Measurements from ENCODE around the gene CA10.

Gene CA10

DNA sequence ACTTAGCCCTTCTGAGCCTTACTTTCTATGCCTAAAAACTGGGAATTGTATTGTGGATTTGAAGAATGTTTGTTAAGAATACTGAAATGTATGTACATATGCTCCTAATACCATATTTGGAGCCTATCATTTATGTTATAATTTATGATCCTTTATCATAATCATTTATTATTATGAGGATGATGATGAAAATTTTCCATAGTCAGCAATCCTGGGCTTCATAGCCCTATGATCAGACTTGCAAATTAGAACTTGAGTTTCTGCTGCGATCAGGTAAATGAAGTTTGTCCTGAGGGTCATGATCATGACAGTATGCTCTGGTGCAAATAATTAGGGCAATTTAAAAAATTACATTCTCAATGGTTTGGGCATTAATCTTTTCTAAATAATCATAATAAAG, 147.4 kb downstream of the CA10 start:
- DNase-seq (ENCODE audit: low spot score), result no peak
- TF ChIP-seq, protein P1, sequence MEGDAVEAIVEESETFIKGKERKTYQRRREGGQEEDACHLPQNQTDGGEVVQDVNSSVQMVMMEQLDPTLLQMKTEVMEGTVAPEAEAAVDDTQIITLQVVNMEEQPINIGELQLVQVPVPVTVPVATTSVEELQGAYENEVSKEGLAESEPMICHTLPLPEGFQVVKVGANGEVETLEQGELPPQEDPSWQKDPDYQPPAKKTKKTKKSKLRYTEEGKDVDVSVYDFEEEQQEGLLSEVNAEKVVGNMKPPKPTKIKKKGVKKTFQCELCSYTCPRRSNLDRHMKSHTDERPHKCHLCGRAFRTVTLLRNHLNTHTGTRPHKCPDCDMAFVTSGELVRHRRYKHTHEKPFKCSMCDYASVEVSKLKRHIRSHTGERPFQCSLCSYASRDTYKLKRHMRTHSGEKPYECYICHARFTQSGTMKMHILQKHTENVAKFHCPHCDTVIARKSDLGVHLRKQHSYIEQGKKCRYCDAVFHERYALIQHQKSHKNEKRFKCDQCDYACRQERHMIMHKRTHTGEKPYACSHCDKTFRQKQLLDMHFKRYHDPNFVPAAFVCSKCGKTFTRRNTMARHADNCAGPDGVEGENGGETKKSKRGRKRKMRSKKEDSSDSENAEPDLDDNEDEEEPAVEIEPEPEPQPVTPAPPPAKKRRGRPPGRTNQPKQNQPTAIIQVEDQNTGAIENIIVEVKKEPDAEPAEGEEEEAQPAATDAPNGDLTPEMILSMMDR (IDR thresholded peaks at IDR 0.05; ENCODE audit: extremely low read depth, missing control alignments), result no peak

DNA sequence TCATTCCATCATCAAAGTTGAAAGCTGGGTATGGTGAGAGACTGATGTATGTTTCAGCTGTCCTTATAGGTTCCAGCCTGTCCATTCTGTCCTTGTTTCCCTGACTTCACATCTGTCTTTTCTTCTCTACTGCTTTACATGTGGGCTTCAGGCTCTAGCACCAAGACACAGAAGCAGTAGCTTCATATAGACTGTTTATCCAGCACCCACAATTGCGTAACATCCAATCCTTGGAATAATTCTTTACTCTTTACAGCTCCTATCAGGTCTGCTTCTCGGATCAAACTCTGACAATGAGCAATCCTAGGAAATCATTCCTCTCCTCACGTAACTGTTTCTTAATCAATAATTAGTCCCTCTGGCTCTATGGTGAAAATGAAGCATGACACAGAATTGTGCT, 158.9 kb downstream of the CA10 start:
- no peak for DNase-seq (ENCODE audit: low spot score)
- TF ChIP-seq, protein P1 (IDR thresholded peaks at IDR 0.05; ENCODE audit: extremely low read depth, missing control alignments), result no peak

DNA sequence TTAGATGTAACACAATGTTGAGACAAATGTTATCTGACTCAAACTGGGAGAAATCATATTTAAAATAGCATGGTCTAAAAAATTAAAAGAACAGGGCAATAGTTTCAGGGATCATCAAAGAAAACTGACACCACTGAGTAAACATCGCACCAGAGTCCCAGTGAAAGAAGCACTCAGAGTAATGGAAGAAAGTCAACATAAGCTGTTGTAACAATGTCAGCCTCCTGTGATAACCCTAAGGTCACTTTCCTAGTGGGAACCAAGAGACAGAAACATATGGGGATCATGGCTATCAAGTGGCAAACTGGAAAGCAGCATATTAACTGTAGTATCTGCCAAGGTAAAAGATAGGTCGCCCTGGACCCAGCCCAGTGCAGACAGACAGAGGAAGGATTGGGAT, 160.8 kb downstream of the CA10 start:
- no peak for DNase-seq (ENCODE audit: low spot score)
- TF ChIP-seq, protein P1 (IDR thresholded peaks at IDR 0.05; ENCODE audit: extremely low read depth, missing control alignments), result no peak

DNA sequence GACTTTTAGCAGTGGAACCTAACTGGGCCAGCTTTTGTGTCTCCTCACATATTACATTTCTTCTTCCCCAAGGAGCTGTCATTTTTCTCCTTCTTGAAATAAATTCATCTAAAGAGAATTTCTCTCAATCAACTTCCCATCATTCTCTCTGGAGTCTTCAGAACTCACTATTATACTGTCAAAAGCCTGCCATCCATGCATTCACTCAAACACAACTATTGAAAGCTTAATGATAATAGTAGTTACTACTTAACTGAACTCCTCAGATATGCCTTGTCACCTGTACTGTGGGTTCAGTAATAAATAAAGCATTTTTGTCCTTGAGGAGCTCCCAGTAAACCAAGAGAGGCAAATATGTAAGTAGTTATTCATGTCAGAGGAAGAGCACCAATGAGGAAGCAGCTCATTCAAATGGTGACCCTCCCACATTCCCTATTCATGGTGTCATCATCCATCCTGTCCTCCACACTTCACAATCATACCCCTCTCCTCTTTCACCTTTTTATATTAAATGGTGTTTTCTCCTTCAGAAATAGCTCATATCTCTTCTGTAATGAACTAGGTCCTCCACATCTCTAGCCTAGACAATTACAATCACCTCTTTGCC, 162.6 kb downstream of the CA10 start:
- DNase-seq (ENCODE audit: low spot score), result no peak
- TF ChIP-seq, protein P1 (IDR thresholded peaks at IDR 0.05; ENCODE audit: extremely low read depth, missing control alignments), result no peak

DNA sequence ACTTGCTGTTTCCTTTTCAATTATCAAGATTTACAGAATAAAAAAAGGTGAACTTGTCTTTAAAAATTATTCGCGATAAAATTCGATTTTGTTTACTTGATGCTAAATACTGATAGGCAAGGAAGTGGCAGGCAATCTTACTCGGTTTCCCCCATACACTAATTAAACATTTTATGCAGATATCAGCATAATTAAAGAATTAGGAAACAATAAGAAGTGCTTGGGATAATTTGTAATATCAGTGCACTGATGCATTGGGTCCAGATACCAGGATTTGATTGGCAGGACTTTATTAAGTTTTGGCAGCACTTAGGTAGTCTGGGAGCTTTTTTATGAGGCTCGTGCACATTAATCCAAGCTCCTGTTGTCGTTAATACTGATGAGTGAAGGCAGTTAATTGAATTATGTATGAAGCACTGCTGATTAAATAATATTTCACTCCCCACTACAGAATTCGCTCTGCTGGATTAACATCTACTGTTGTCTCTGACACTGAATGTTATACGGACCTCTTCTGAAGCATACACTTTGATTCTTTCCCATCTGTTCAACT, 165.6 kb downstream of the CA10 start:
- DNase-seq (ENCODE audit: low spot score), result no peak
- TF ChIP-seq, protein P1 (IDR thresholded peaks at IDR 0.05; ENCODE audit: extremely low read depth, missing control alignments), result no peak

DNA sequence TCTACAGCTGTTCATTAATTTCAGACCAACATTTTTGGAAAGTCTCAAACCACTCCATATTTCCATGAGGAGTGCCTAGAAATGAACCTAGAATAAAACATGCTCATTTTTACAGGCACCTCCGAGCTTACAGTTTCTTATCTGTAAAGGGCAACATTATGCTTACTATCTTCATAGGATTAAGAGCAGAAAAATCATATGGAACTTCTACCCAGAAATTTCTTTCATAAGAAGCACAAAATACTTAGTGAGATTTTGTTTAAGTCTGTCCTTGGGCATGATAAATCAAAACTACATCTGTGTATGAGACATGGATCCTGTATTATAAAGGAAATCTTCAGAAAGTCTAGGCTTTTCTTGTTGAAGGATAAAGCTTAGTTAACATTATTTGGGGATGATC, 187.4 kb downstream of the CA10 start:
- TF ChIP-seq, protein P1 (IDR thresholded peaks at IDR 0.05; ENCODE audit: extremely low read depth, missing control alignments), result no peak
- no peak for DNase-seq (ENCODE audit: low spot score)

DNA sequence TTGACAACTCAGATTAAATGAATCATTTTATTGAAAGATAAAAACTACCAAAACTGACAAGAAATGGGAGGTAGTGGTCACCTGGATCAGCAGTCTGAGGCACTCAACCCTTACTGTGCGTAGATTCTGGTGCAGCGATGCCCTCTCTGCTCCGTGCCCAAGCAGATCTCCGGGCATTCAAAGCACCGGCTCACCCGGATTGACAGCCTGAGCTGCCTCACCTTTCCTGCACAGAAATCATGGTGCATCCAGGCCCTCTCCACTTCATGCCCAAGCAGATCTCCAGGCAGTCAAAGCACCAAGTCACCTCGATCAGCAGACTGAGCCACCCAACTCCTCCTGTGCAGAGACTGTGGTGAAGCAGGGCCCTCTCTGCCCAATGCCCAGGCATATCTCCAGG, 196.8 kb downstream of the CA10 start:
- no peak for DNase-seq (ENCODE audit: low spot score)
- TF ChIP-seq, protein P1 (IDR thresholded peaks at IDR 0.05; ENCODE audit: extremely low read depth, missing control alignments), result no peak
